ENCODE data around the gene CDH6.

The CDH6 gene

GRCh38 chr5:31287985-31288384, 94.5 kb downstream of the CDH6 start:
- Mint-ChIP-seq H3K36me3 (ENCODE audit: low read depth) (no peaks in the 10 kb centered on the region), H3K4me3 (no peak overlapping the region), H3K27me3 (ENCODE audit: low read depth) (no peaks in the 10 kb centered on the region), H3K27ac (no peak overlapping the region), H3K4me1 (peaks cover 5% of the 10 kb centered on the region), H3K9me3 (no peaks in the 10 kb centered on the region)
- TF ChIP-seq CTCF (IDR thresholded peaks at IDR 0.05; ENCODE audit: unreplicated experiment in 3 of 3): no peak

GRCh38 chr5:31289429-31289828, 95.9 kb downstream of the CDH6 start:
- no peaks in the 10 kb centered on the region for H3K9me3 Mint-ChIP-seq
- H3K27ac Mint-ChIP-seq: no peak overlapping the region
- TF ChIP-seq CTCF (IDR thresholded peaks at IDR 0.05; ENCODE audit: unreplicated experiment in 3 of 3): no peak
- H3K4me1 Mint-ChIP-seq: peaks cover 5% of the 10 kb centered on the region
- H3K4me3 Mint-ChIP-seq: no peak overlapping the region
- H3K27me3 Mint-ChIP-seq (ENCODE audit: low read depth): no peaks in the 10 kb centered on the region
- no peaks in the 10 kb centered on the region for H3K36me3 Mint-ChIP-seq (ENCODE audit: low read depth)

GRCh38 chr5:31291323-31291854, 97.9 kb downstream of the CDH6 start:
- no peak overlapping the region for H3K4me3 Mint-ChIP-seq
- no peaks in the 10 kb centered on the region for H3K27me3 Mint-ChIP-seq (ENCODE audit: low read depth)
- no peaks in the 10 kb centered on the region for H3K9me3 Mint-ChIP-seq

GRCh38 chr5:31300501-31300900, 107.0 kb downstream of the CDH6 start:
- H3K4me3 Mint-ChIP-seq: no peak overlapping the region
- H3K36me3 Mint-ChIP-seq (ENCODE audit: low read depth): peaks cover 54% of the 10 kb centered on the region
- H3K4me1 Mint-ChIP-seq: no peaks in the 10 kb centered on the region
- H3K27me3 Mint-ChIP-seq (ENCODE audit: low read depth): no peaks in the 10 kb centered on the region
- H3K9me3 Mint-ChIP-seq: no peaks in the 10 kb centered on the region
- TF ChIP-seq CTCF (IDR thresholded peaks at IDR 0.05; ENCODE audit: unreplicated experiment in 3 of 3): no peak
- no peak overlapping the region for H3K27ac Mint-ChIP-seq

More at GRCh38 chr5:31291323-31291854, 97.9 kb downstream of the CDH6 start:
- Mint-ChIP-seq H3K4me1 (no peaks in the 10 kb centered on the region), H3K36me3 (ENCODE audit: low read depth) (no peaks in the 10 kb centered on the region), H3K27ac (no peak overlapping the region)
- TF ChIP-seq CTCF (IDR thresholded peaks at IDR 0.05; ENCODE audit: unreplicated experiment in 3 of 3): no peak

- Mint-ChIP-seq H3K4me1 (no peaks in the 10 kb centered on the region), H3K36me3 (ENCODE audit: low read depth) (peaks cover 55% of the 10 kb centered on the region), H3K4me3 (no peak overlapping the region), H3K27ac (no peak overlapping the region), H3K9me3 (no peaks in the 10 kb centered on the region), H3K27me3 (ENCODE audit: low read depth) (peaks cover 3% of the 10 kb centered on the region)
- no peak for TF ChIP-seq CTCF (IDR thresholded peaks at IDR 0.05; ENCODE audit: unreplicated experiment in 3 of 3)
These were observed 108.3 kb downstream of the CDH6 start for GRCh38 chr5:31301833-31302232.

- Mint-ChIP-seq H3K36me3 (ENCODE audit: low read depth) (peaks cover 50% of the 10 kb centered on the region), H3K27me3 (ENCODE audit: low read depth) (peaks cover 3% of the 10 kb centered on the region), H3K27ac (no peak overlapping the region), H3K4me3 (no peak overlapping the region), H3K4me1 (no peaks in the 10 kb centered on the region), H3K9me3 (no peaks in the 10 kb centered on the region)
- no peak for TF ChIP-seq CTCF (IDR thresholded peaks at IDR 0.05; ENCODE audit: unreplicated experiment in 3 of 3)
These were observed 110.2 kb downstream of the CDH6 start for GRCh38 chr5:31303688-31304087.
